Stomach (tissue), 9 donors: ENCODE measurements around the gene DNASE1L3. TPM values are rescaled to one million over a fixed set of nuclear protein-coding genes. Genes with fewer than 3 reads are reported as not detected.

Experiments used
- DNase-seq, 2 donors: peaks; one replicate each; pipeline versions ENCODE4 v3.0.0 to v3.0.0-alpha.2; 2013 to 2019
- H3K27ac ChIP-seq, 5 donors: fragments of 200-600 bp in 4 of 5; sonication (generic) in 4 of 5; one replicate each; pipeline ENCODE4 v1.5.1; 2013 to 2019; ENCODE audit warnings: mild to moderate bottlenecking in 1 of 5, moderate library complexity in 1 of 5
- H3K27me3 ChIP-seq, 3 donors: fragments of 200-600 bp; sonication (generic); one replicate each; pipeline ENCODE4 v1.5.1; 2017 to 2019; ENCODE audit warnings: mixed run types in 1 of 3
- H3K36me3 ChIP-seq, 4 donors: fragments of 200-600 bp; sonication (generic); 1 replicate in 3 of 4; 2 replicates in 1 of 4; pipeline ENCODE4 v1.5.1; 2016 to 2019
- H3K4me1 ChIP-seq, 4 donors: fragments of 200-600 bp; sonication (generic); one replicate each; pipeline ENCODE4 v1.5.1; 2016 to 2019
- H3K4me3 ChIP-seq, 4 donors: fragments of 200-600 bp; sonication (generic) in 3 of 4; one replicate each; pipeline ENCODE4 v1.5.1; 2016 to 2019; ENCODE audit warnings: mild to moderate bottlenecking in 1 of 4
- H3K9me3 ChIP-seq, 4 donors: fragments of 200-600 bp; sonication (generic); one replicate each; pipeline ENCODE4 v1.5.1; 2016 to 2019
- CTCF ChIP-seq, 7 experiments: fragments of 450-650 bp in 4 of 7; fragments of 200-600 bp in 3 of 7; sonication (generic) in 3 of 7; IDR thresholded peaks; one replicate each; pipeline ENCODE4 v1.5.1; 2016 to 2019; ENCODE audit warnings: antibody characterized with exemption in 7 of 7, control low read depth in 2 of 7, mild to moderate bottlenecking in 1 of 7
- EP300 ChIP-seq: sonication (generic); formaldehyde crosslinking; IDR thresholded peaks from one replicate; pipeline ENCODE4 v1.6.1; 2017; ENCODE audit warnings: antibody characterized with exemption
- POLR2A ChIP-seq, 4 donors: fragments of 450-650 bp; IDR thresholded peaks; one replicate each; pipeline ENCODE4 v1.6.1; 2016; ENCODE audit warnings: antibody characterized with exemption in 4 of 4, control low read depth in 2 of 4, mild to moderate bottlenecking in 1 of 4, moderate library complexity in 1 of 4
- POLR2AphosphoS5 ChIP-seq, 3 donors: sonication (generic); formaldehyde crosslinking; IDR thresholded peaks; one replicate each; pipeline ENCODE4 v1.6.1; 2016; ENCODE audit warnings: antibody characterized with exemption in 3 of 3
- WGBS, 5 donors: extraction: QIAGEN DNeasy Blood & Tissue Kit in 3 of 5; methylation state at CpG; one replicate each; pipeline versions ENCODE4 v1.1.5 to v1.1.7; 2013 to 2018; 5-methylcytosine and 5-hydroxymethylcytosine counted together
- intact Hi-C: fragments of 100-400 bp; cut with DNase I; formaldehyde crosslinking; loops from one replicate; pipeline ENCODE4 v1.15.1; 2023; ENCODE audit warnings: low total_unique reads
- polyA plus RNA-seq, 3 donors: library from polyadenylated mRNA; stranded (reverse); fragments of 200-250 nt; gene quantifications; one replicate each; pipeline ENCODE4 v1.2.3, GENCODE V29; 2013
- total RNA-seq, 5 donors: library from RNA; depleted of rRNA; stranded (reverse); fragments of >200 nt; gene quantifications; one replicate each; pipeline versions ENCODE4 v1.1.0 to v1.2.3, GENCODE V29; 2014 to 2016
- donor health status: healthy with polysubstance abuse.
- donor health status: Bipolar disorder and iron deficiency.
- donor health status: healthy.

Gene DNASE1L3
- total and polyA plus RNA-seq, 8 donors = 0.43 to 10.4 (median 3.1) TPM; not detected in 2

GRCh38 chr3:58189691-58190090 is 21.1 kb downstream of the DNASE1L3 start:
- no peaks in the 10 kb centered on the region for H3K36me3 ChIP-seq
- peaks cover 0 to 7% (median 3%) of the 10 kb centered on the region in 4 donors for H3K4me1 ChIP-seq
- 65 to 80% (median 74%) methylated on average over 5 of the region's 5 CpGs for WGBS, 5 donors
- intact Hi-C loops = loop anchor here (5.0 kb wide), 1 partner anchor 108 kb away; no protein-coding TSS in a partner anchor
- DNase-seq = no peak
- no peak overlapping the region for H3K27ac ChIP-seq
- H3K27me3 ChIP-seq = no peaks in the 10 kb centered on the region
- H3K4me3 ChIP-seq = no peak overlapping the region
- no peaks in the 10 kb centered on the region for H3K9me3 ChIP-seq
- no peak for TF ChIP-seq POLR2A (IDR thresholded peaks at IDR 0.05)
- no peak for TF ChIP-seq EP300
- TF ChIP-seq POLR2AphosphoS5 (IDR thresholded peaks at IDR 0.05) = no peak
- TF ChIP-seq CTCF (IDR thresholded peaks at IDR 0.05) = no peak

GRCh38 chr3:58188921-58189451 is 21.8 kb downstream of the DNASE1L3 start:
- no peaks in the 10 kb centered on the region for H3K9me3 ChIP-seq
- no peak overlapping the region for H3K27ac ChIP-seq
- WGBS, 5 donors = 64 to 79% (median 72%) methylated on average over 10 of the region's 10 CpGs
- H3K27me3 ChIP-seq = no peaks in the 10 kb centered on the region
- DNase-seq = no peak
- no peaks in the 10 kb centered on the region for H3K36me3 ChIP-seq
- H3K4me1 ChIP-seq = peaks cover 0 to 7% (median 3%) of the 10 kb centered on the region in 4 donors
- TF ChIP-seq POLR2AphosphoS5 (IDR thresholded peaks at IDR 0.05) (no peak), EP300 (no peak), CTCF (IDR thresholded peaks at IDR 0.05) (no peak), POLR2A (IDR thresholded peaks at IDR 0.05) (no peak)
- intact Hi-C loops = no loop called here
- no peak overlapping the region for H3K4me3 ChIP-seq

GRCh38 chr3:58188173-58188564 is 22.6 kb downstream of the DNASE1L3 start:
- no peak overlapping the region for H3K4me3 ChIP-seq
- 68 to 82% (median 73%) methylated on average over 6 of the region's 6 CpGs for WGBS, 5 donors
- no peak for TF ChIP-seq EP300
- no peak for TF ChIP-seq POLR2AphosphoS5 (IDR thresholded peaks at IDR 0.05)
- TF ChIP-seq POLR2A (IDR thresholded peaks at IDR 0.05) = no peak
- no peak for TF ChIP-seq CTCF (IDR thresholded peaks at IDR 0.05)
- H3K27ac ChIP-seq = no peak overlapping the region
- no peaks in the 10 kb centered on the region for H3K36me3 ChIP-seq
- intact Hi-C loops = no loop called here
- H3K27me3 ChIP-seq = no peaks in the 10 kb centered on the region
- peaks cover 0 to 7% (median 3%) of the 10 kb centered on the region in 4 donors for H3K4me1 ChIP-seq
- DNase-seq = no peak
- no peaks in the 10 kb centered on the region for H3K9me3 ChIP-seq

- Histone ChIP-seq H3K27me3 (no peaks in the 10 kb centered on the region), H3K4me3 (no peak overlapping the region), H3K27ac (no peak overlapping the region), H3K36me3 (no peaks in the 10 kb centered on the region), H3K9me3 (no peaks in the 10 kb centered on the region), H3K4me1 (peaks cover 0 to 21% (median 3%) of the 10 kb centered on the region in 4 donors)
- no peak for DNase-seq
- 81 to 95% (median 90%) methylated on average over 7 of the region's 7 CpGs for whole genome bisulfite sequencing, 5 donors
- intact Hi-C loops = loop anchor here (5.0 kb wide), 1 partner anchor 117 kb away; no protein-coding TSS in a partner anchor
- TF ChIP-seq POLR2A (IDR thresholded peaks at IDR 0.05) = no peak
- TF ChIP-seq POLR2AphosphoS5 (IDR thresholded peaks at IDR 0.05) = no peak
- TF ChIP-seq CTCF (IDR thresholded peaks at IDR 0.05) = no peak
- no peak for TF ChIP-seq EP300
Measured at GRCh38 chr3:58184982-58185360, 25.8 kb downstream of the DNASE1L3 start.
